K562 (cell line): ENCODE measurements around the gene ZNF740. TPM values are rescaled to one million over a fixed set of nuclear protein-coding genes. Genes with fewer than 3 reads are reported as not detected.

ENCODE experiments used
- ATAC-seq: fragments of 200-7000 bp; cut with Tn5 transposase; 3 replicates; pipeline ENCODE4 v1.9.1; 2020; ENCODE audit warnings: moderate library complexity
- BruUV-seq: library from RNA; stranded (reverse); fragments of 400-500 nt; replicated peaks from 2 replicates; lab custom pipeline; 2021; lab: Mats Ljungman, UMichigan
- CTCF ChIA-PET: fragments of 300-600 bp; formaldehyde crosslinking; extraction: SDS; loops from one replicate; lab custom pipeline; 2021; ENCODE audit warnings: low intra/inter-chr PET ratio; lab: Yijun Ruan, JAX
- POLR2A ChIA-PET: fragments of 300-600, 350-650 bp; sonication (Branson Sonifier 250); formaldehyde crosslinking; extraction: SDS; loops from one replicate; lab custom pipeline; 2021; ENCODE audit warnings: antibody characterized with exemption, inconsistent platforms; lab: Yijun Ruan, JAX
- DNase-seq, 4 experiments: peaks; one replicate each; pipeline versions ENCODE4 v3.0.0 to v3.0.0-alpha.2; 2011 to 2018; ENCODE audit warnings: low spot score in 3 of 4, mixed read lengths in 3 of 4; ENCODE audit errors: extremely low read depth in 1 of 4
- FAIRE-seq: peaks from 2 replicates; lab custom pipeline; 2011; peaks lifted over from hg19 to GRCh38; lab: Jason Lieb, UNC
- H2AFZ ChIP-seq: 2 replicates; pipeline ENCODE4 v1.6.0; 2011; ENCODE audit warnings: low read depth, low read length, control low read depth, inconsistent platforms
- H3K27ac ChIP-seq: fragments of 200-600 bp; 3 replicates; pipeline ENCODE4 v1.8.0; 2011; ENCODE audit warnings: low read depth, mild to moderate bottlenecking, control low read depth, inconsistent platforms, low read length, moderate library complexity, mixed read lengths; ENCODE audit errors: extremely low read depth
- H3K27me3 ChIP-seq, 2 experiments: fragments of 300-600 bp in 1 of 2; 2 replicates in 1 of 2; 3 replicates in 1 of 2; pipeline versions ENCODE4 v1.6.0 to v1.8.0; 2011; ENCODE audit warnings: inconsistent platforms in 2 of 2, low read length in 2 of 2, mild to moderate bottlenecking in 1 of 2, mixed read lengths in 1 of 2, moderate library complexity in 1 of 2; ENCODE audit not compliant: control insufficient read depth in 2 of 2, insufficient read depth in 2 of 2
- H3K36me3 ChIP-seq: fragments of 300-600 bp; 3 replicates; pipeline ENCODE4 v1.8.0; 2011; ENCODE audit warnings: mild to moderate bottlenecking, low read length, inconsistent platforms; ENCODE audit not compliant: control insufficient read depth, insufficient read depth
- H3K4me1 ChIP-seq, 2 experiments: fragments of 200-600 bp in 1 of 2; replicated peaks in 1 of 2; 2 replicates in 1 of 2; 3 replicates in 1 of 2; pipeline versions ENCODE4 v1.5.1 to v1.8.0; 2011; ENCODE audit warnings: inconsistent platforms in 2 of 2, low read length in 2 of 2, mild to moderate bottlenecking in 1 of 2, mixed read lengths in 1 of 2, moderate library complexity in 1 of 2; ENCODE audit not compliant: control insufficient read depth in 2 of 2, insufficient read depth in 2 of 2
- H3K4me2 ChIP-seq: 2 replicates; pipeline ENCODE4 v1.6.1; 2011; ENCODE audit warnings: low read length, control low read depth, inconsistent platforms, mixed read lengths; ENCODE audit not compliant: insufficient read depth
- H3K4me3 ChIP-seq: fragments of 200-600 bp; sonication (generic), shearing (Covaris generic); 2 replicates; pipeline ENCODE4 v1.5.1; 2016; ENCODE audit warnings: control low read depth, inconsistent platforms
- H3K79me2 ChIP-seq: fragments of 200-600 bp; 3 replicates; pipeline ENCODE4 v1.8.0; 2011; ENCODE audit warnings: low read length, inconsistent platforms; ENCODE audit not compliant: control insufficient read depth, insufficient read depth
- H3K9ac ChIP-seq, 2 experiments: 2 replicates each; pipeline versions ENCODE4 v1.6.0 to v1.6.1; 2011; ENCODE audit warnings: low read depth in 2 of 2, low read length in 2 of 2, control low read depth in 1 of 2, inconsistent platforms in 1 of 2, mild to moderate bottlenecking in 1 of 2, mixed read lengths in 1 of 2; ENCODE audit not compliant: insufficient read depth in 1 of 2
- H3K9me1 ChIP-seq: one replicate; pipeline ENCODE4 v1.6.0; 2011; ENCODE audit warnings: inconsistent platforms, mild to moderate bottlenecking, low read length, moderate library complexity; ENCODE audit not compliant: control insufficient read depth, insufficient read depth
- H3K9me3 ChIP-seq: replicated peaks from 2 replicates; pipeline ENCODE4 v1.5.1; 2011; ENCODE audit warnings: low read depth, low read length, inconsistent platforms; ENCODE audit not compliant: control insufficient read depth, insufficient read depth
- H4K20me1 ChIP-seq: replicated peaks from 2 replicates; pipeline ENCODE4 v1.6.1; 2011; ENCODE audit warnings: low read length, inconsistent platforms, mixed read lengths; ENCODE audit not compliant: control insufficient read depth, insufficient read depth
- CHD7 ChIP-seq: fragments of 200-600 bp; sonication (generic); IDR thresholded peaks from one replicate; pipeline ENCODE4 v1.6.1; 2012; ENCODE audit warnings: mild to moderate bottlenecking, low read depth, low read length, inconsistent platforms
- MCM2 ChIP-seq: fragments of 450-650 bp; IDR thresholded peaks from 2 replicates; pipeline ENCODE4 v1.6.1; 2017; ENCODE audit warnings: low read depth, mild to moderate bottlenecking
- RB1 ChIP-seq: fragments of 450-650 bp; IDR thresholded peaks from 2 replicates; pipeline ENCODE4 v1.6.1; 2017; ENCODE audit warnings: low read depth, mild to moderate bottlenecking
- SRSF3 ChIP-seq: fragments of 200-400 bp; formaldehyde crosslinking; IDR thresholded peaks from 2 replicates; pipeline ENCODE4 v1.6.1; 2016; ENCODE audit warnings: mild to moderate bottlenecking, low read length, moderate library complexity; ENCODE audit not compliant: insufficient read depth
- TAL1 ChIP-seq: fragments of 450-650 bp; IDR thresholded peaks from 2 replicates; pipeline ENCODE4 v1.6.1; 2016; ENCODE audit warnings: mild to moderate bottlenecking
- U2AF2 ChIP-seq: fragments of 200-400 bp; formaldehyde crosslinking; optimal IDR thresholded peaks from 2 replicates; pipeline ENCODE3; 2017; ENCODE audit warnings: low read depth, mild to moderate bottlenecking, low read length
- ZNF146 ChIP-seq: IDR thresholded peaks from one replicate; pipeline ENCODE4 v1.6.1; 2018; ENCODE audit warnings: missing compliant biosample characterization; ENCODE audit not compliant: unreplicated experiment
- ZNF23 ChIP-seq: fragments of 250-450 bp; sonication (Bioruptor Pico); IDR thresholded peaks from 2 replicates; pipeline ENCODE4 v1.4.0; 2020; ENCODE audit warnings: mild to moderate bottlenecking
- ZNF3 ChIP-seq: fragments of 250-450 bp; sonication (Bioruptor Pico); IDR thresholded peaks from 2 replicates; pipeline ENCODE4 v1.5.0; 2021; ENCODE audit warnings: mild to moderate bottlenecking, moderate library complexity
- WGBS: fragments of 100-300 bp; shearing (Covaris generic); methylation state at CpG from one replicate; pipeline ENCODE4 v1.1.6; 2016; ENCODE audit warnings: low coverage, mixed read lengths; ENCODE audit not compliant: insufficient coverage; ENCODE audit errors: missing lambda C conversion rate; 5-methylcytosine and 5-hydroxymethylcytosine counted together
- in situ Hi-C: fragments of 300-500 bp; cut with MboI; formaldehyde crosslinking; loops from 4 replicates; pipeline ENCODE4 v1.15.0; 2018; ENCODE audit warnings: inconsistent platforms, mixed read lengths
- intact Hi-C: fragments of 100-400 bp; cut with micrococcal nuclease; formaldehyde crosslinking; loops from 2 replicates; pipeline ENCODE4 v1.14.2; 2022
- polyA plus RNA-seq, 8 experiments: library from polyadenylated mRNA; depleted of rRNA in 4 of 8; stranded (reverse) in 5 of 8; unstranded in 3 of 8; fragments of >200 nt; fragmentation: Nextera tagmentation in 2 of 8; fragmentation: Illumina TruSeq in 1 of 8; extraction: Ambion mirVana in 2 of 8; extraction: Trizol in 1 of 8; gene quantifications; 2 replicates each; pipeline versions ENCODE4 v1.2.1 to v1.2.3, GENCODE V29; 2011 to 2014; ENCODE audit warnings: inconsistent platforms in 1 of 8, missing spikeins in 1 of 8
- total RNA-seq, 7 experiments: library from RNA; depleted of rRNA in 6 of 7; stranded (reverse); fragments of >200 nt in 6 of 7; fragmentation: Illumina TruSeq in 2 of 7; extraction: Trizol in 2 of 7; gene quantifications; 2 replicates each; pipeline versions ENCODE4 v1.2.1 to v1.2.3, GENCODE V29; 2011 to 2021; ENCODE audit warnings: low replicate concordance in 1 of 7

Gene ZNF740
- total and polyA plus RNA-seq, 9 of the 15 experiments (the other 6 are each of a cell fraction or from before 2014, with no cell fraction given) = 0.57 to 46.4 (median 18.6) TPM

- FAIRE-seq (no peak), ATAC-seq (no peak), DNase-seq (no peak)
- Histone ChIP-seq H4K20me1 (no peaks in the 10 kb centered on the region; the same call in 1 of the 2 replicates), H3K9ac (peak overlapping the region in 1 of 2 experiments; percentile 59; a peak in 1 of 4 replicates), H3K4me1 (peaks cover 31 to 48% of the 10 kb centered on the region in 2 experiments), H3K9me3 (no peaks in the 10 kb centered on the region), H3K27me3 (no peaks in the 10 kb centered on the region), H3K4me3 (no peak overlapping the region), H3K27ac (no peak overlapping the region), H3K79me2 (no peaks in the 10 kb centered on the region), H3K36me3 (no peaks in the 10 kb centered on the region), H3K9me1 (no peaks in the 10 kb centered on the region), H2AFZ (no peak overlapping the region), H3K4me2 (no peak overlapping the region)
- 69% methylated on average over 8 of the region's 10 CpGs for WGBS
- intact Hi-C loops = no loop called here
- TF ChIP-seq ZNF3 (CRISPR knock-in tag) (no peak), U2AF2 (no peak), ZNF146 (CRISPR knock-in tag) (no peak), ZNF23 (CRISPR knock-in tag) (no peak), SRSF3 (no peak), TAL1 (no peak), RB1 (no peak), MCM2 (no peak), CHD7 (no peak)
- BruUV-seq = no TSS peak
- CTCF ChIA-PET = no interaction called here
- POLR2A ChIA-PET = interaction anchor here (0.6 kb wide), 1 partner anchor 73 kb away, joined by 3 read pairs; no protein-coding TSS in a partner anchor
- in situ Hi-C loops = no loop called here
Measured at GRCh38 chr12:53225635-53226424, 45.3 kb downstream of the ZNF740 start.
